K562 (cell line): ENCODE measurements around the gene PPT2. TPM values are rescaled to one million over a fixed set of nuclear protein-coding genes. Genes with fewer than 3 reads are reported as not detected.

ENCODE experiments used
- CEBPB ChIP-seq: fragments of 450-650 bp; IDR thresholded peaks from 2 replicates; pipeline ENCODE4 v1.6.1; 2016; ENCODE audit warnings: missing genetic modification characterization, missing compliant biosample characterization
- FOXK2 ChIP-seq, 2 experiments: fragments of 450-650 bp; IDR thresholded peaks in 1 of 2; conservative IDR thresholded peaks in 1 of 2; 2 replicates each; pipeline ENCODE4 v1.6.1; 2016; ENCODE audit warnings: low read depth in 2 of 2, mild to moderate bottlenecking in 1 of 2
- KDM1A ChIP-seq, 2 experiments: fragments of 450-650 bp; IDR thresholded peaks; 2 replicates each; pipeline ENCODE4 v1.6.1; 2016; ENCODE audit warnings: mild to moderate bottlenecking in 2 of 2
- KLF6 ChIP-seq: fragments of 250-450 bp; sonication (Bioruptor Pico); IDR thresholded peaks from 2 replicates; pipeline ENCODE4 v1.4.0; 2020; ENCODE audit warnings: mild to moderate bottlenecking, moderate library complexity, borderline replicate concordance
- POLR2AphosphoS5 ChIP-seq: IDR thresholded peaks from 2 replicates; pipeline ENCODE4 v1.6.1; 2011; ENCODE audit warnings: mild to moderate bottlenecking, low read depth, low read length, moderate library complexity; ENCODE audit not compliant: control insufficient read depth, insufficient read depth
- TCF7L2 ChIP-seq: fragments of 150-350 bp; IDR thresholded peaks from 2 replicates; pipeline ENCODE4 v1.6.1; 2016; ENCODE audit warnings: low read depth, mild to moderate bottlenecking, low read length, moderate library complexity
- ZBTB17 ChIP-seq: fragments of 450-650 bp; formaldehyde crosslinking; IDR thresholded peaks from 2 replicates; pipeline ENCODE4 v1.4.0; 2020; ENCODE audit warnings: mild to moderate bottlenecking
- ZNF583 ChIP-seq: fragments of 250-450 bp; sonication (Bioruptor Pico); IDR thresholded peaks from 2 replicates; pipeline ENCODE4 v1.4.0; 2020
- polyA plus RNA-seq, 8 experiments: library from polyadenylated mRNA; depleted of rRNA in 4 of 8; stranded (reverse) in 5 of 8; unstranded in 3 of 8; fragments of >200 nt; fragmentation: Nextera tagmentation in 2 of 8; fragmentation: Illumina TruSeq in 1 of 8; extraction: Ambion mirVana in 2 of 8; extraction: Trizol in 1 of 8; gene quantifications; 2 replicates each; pipeline versions ENCODE4 v1.2.1 to v1.2.3, GENCODE V29; 2011 to 2014; ENCODE audit warnings: inconsistent platforms in 1 of 8, missing spikeins in 1 of 8
- total RNA-seq, 7 experiments: library from RNA; depleted of rRNA in 6 of 7; stranded (reverse); fragments of >200 nt in 6 of 7; fragmentation: Illumina TruSeq in 2 of 7; extraction: Trizol in 2 of 7; gene quantifications; 2 replicates each; pipeline versions ENCODE4 v1.2.1 to v1.2.3, GENCODE V29; 2011 to 2021; ENCODE audit warnings: low replicate concordance in 1 of 7
- TF ChIP-seq, protein P1 (sequence below): fragments of 250-450 bp; sonication (Bioruptor Pico); IDR thresholded peaks from 2 replicates; pipeline ENCODE4 v1.8.0; 2021; ENCODE audit warnings: borderline replicate concordance, mild to moderate bottlenecking, moderate library complexity; ENCODE audit not compliant: poor library complexity, severe bottlenecking
- TF ChIP-seq, protein P2 (sequence below), 2 experiments: fragments of 450-650 bp; formaldehyde crosslinking in 1 of 2; IDR thresholded peaks; 2 replicates each; pipeline versions ENCODE4 v1.4.0 to v1.6.1; 2014 to 2020; ENCODE audit warnings: mild to moderate bottlenecking in 2 of 2, borderline replicate concordance in 1 of 2, low read depth in 1 of 2
- TF ChIP-seq, protein P3 (sequence below): fragments of 250-450 bp; sonication (Bioruptor Pico); IDR thresholded peaks from 2 replicates; pipeline ENCODE4 v1.4.0; 2020; ENCODE audit warnings: mild to moderate bottlenecking, moderate library complexity
- TF ChIP-seq, protein P4 (sequence below): fragments of 250-450 bp; sonication (Bioruptor Pico); IDR thresholded peaks from 2 replicates; pipeline ENCODE4 v1.5.0; 2021; ENCODE audit warnings: mild to moderate bottlenecking, borderline replicate concordance

Gene PPT2
- total and polyA plus RNA-seq, 9 of the 15 experiments (the other 6 are each of a cell fraction or from before 2014, with no cell fraction given), result 27.4 to 98.8 (median 69.9) TPM

DNA sequence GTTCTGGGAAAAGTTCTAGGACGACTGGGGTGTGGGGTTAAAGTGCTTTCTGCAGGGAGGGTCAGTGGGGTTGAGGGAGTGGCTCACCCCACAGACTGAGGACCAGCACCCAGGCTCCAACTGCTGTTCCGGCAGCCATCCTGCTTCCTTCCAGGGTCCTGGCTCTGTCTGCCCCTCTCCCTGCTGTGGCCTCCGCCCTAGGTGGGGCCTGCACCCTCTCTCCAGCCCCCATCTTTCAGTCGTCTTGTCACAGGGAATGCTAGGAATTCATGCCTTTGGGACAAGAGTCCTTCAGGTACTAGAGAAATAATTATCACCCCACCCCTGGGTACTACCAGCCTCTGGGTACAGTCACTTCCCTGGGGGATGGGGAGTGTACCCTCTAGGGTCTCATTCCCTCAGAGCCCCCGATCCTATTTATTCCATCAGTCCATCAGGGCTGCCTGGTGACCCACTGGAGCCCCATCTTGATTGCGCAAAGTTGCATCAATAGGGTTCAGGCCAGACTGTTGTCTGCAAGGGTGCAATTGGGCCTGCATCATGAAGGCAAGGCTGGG is 30.2 kb downstream of the PPT2 start, which contains the start of gene AGER (continued):
- TF ChIP-seq, protein P1, sequence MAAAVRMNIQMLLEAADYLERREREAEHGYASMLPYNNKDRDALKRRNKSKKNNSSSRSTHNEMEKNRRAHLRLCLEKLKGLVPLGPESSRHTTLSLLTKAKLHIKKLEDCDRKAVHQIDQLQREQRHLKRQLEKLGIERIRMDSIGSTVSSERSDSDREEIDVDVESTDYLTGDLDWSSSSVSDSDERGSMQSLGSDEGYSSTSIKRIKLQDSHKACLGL (CRISPR knock-in tag), result peak; percentile 33
- no peak for TF ChIP-seq FOXK2 (conservative IDR thresholded peaks at IDR 0.05 in 1 of 2, IDR thresholded peaks at IDR 0.05 in 1 of 2; ENCODE audit: low read depth in 2 of 2)
- TF ChIP-seq ZNF583 (CRISPR knock-in tag), result peak; percentile 73
- TF ChIP-seq ZBTB17 (CRISPR knock-in tag), result peak; percentile 65; the same call in 1 of the 2 replicates
- TF ChIP-seq, protein P2, sequence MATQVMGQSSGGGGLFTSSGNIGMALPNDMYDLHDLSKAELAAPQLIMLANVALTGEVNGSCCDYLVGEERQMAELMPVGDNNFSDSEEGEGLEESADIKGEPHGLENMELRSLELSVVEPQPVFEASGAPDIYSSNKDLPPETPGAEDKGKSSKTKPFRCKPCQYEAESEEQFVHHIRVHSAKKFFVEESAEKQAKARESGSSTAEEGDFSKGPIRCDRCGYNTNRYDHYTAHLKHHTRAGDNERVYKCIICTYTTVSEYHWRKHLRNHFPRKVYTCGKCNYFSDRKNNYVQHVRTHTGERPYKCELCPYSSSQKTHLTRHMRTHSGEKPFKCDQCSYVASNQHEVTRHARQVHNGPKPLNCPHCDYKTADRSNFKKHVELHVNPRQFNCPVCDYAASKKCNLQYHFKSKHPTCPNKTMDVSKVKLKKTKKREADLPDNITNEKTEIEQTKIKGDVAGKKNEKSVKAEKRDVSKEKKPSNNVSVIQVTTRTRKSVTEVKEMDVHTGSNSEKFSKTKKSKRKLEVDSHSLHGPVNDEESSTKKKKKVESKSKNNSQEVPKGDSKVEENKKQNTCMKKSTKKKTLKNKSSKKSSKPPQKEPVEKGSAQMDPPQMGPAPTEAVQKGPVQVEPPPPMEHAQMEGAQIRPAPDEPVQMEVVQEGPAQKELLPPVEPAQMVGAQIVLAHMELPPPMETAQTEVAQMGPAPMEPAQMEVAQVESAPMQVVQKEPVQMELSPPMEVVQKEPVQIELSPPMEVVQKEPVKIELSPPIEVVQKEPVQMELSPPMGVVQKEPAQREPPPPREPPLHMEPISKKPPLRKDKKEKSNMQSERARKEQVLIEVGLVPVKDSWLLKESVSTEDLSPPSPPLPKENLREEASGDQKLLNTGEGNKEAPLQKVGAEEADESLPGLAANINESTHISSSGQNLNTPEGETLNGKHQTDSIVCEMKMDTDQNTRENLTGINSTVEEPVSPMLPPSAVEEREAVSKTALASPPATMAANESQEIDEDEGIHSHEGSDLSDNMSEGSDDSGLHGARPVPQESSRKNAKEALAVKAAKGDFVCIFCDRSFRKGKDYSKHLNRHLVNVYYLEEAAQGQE (IDR thresholded peaks at IDR 0.05; ENCODE audit: borderline replicate concordance), result no peak
- TF ChIP-seq, protein P2 (CRISPR knock-in tag; IDR thresholded peaks at IDR 0.05; ENCODE audit: low read depth), result no peak
- TF ChIP-seq CEBPB (tag), result peak; percentile 88
- no peak for TF ChIP-seq KDM1A (IDR thresholded peaks at IDR 0.05)
- TF ChIP-seq POLR2AphosphoS5, result peak; percentile 59; the same call in 1 of the 2 replicates
- TF ChIP-seq TCF7L2, result no peak
- TF ChIP-seq, protein P3, sequence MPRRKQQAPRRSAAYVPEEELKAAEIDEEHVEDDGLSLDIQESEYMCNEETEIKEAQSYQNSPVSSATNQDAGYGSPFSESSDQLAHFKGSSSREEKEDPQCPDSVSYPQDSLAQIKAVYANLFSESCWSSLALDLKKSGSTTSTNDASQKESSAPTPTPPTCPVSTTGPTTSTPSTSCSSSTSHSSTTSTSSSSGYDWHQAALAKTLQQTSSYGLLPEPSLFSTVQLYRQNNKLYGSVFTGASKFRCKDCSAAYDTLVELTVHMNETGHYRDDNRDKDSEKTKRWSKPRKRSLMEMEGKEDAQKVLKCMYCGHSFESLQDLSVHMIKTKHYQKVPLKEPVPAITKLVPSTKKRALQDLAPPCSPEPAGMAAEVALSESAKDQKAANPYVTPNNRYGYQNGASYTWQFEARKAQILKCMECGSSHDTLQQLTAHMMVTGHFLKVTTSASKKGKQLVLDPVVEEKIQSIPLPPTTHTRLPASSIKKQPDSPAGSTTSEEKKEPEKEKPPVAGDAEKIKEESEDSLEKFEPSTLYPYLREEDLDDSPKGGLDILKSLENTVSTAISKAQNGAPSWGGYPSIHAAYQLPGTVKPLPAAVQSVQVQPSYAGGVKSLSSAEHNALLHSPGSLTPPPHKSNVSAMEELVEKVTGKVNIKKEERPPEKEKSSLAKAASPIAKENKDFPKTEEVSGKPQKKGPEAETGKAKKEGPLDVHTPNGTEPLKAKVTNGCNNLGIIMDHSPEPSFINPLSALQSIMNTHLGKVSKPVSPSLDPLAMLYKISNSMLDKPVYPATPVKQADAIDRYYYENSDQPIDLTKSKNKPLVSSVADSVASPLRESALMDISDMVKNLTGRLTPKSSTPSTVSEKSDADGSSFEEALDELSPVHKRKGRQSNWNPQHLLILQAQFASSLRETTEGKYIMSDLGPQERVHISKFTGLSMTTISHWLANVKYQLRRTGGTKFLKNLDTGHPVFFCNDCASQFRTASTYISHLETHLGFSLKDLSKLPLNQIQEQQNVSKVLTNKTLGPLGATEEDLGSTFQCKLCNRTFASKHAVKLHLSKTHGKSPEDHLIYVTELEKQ (CRISPR knock-in tag), result 0 out of 2 replicates have a peak, but pooled peaks have one; percentile 3
- TF ChIP-seq, protein P4, sequence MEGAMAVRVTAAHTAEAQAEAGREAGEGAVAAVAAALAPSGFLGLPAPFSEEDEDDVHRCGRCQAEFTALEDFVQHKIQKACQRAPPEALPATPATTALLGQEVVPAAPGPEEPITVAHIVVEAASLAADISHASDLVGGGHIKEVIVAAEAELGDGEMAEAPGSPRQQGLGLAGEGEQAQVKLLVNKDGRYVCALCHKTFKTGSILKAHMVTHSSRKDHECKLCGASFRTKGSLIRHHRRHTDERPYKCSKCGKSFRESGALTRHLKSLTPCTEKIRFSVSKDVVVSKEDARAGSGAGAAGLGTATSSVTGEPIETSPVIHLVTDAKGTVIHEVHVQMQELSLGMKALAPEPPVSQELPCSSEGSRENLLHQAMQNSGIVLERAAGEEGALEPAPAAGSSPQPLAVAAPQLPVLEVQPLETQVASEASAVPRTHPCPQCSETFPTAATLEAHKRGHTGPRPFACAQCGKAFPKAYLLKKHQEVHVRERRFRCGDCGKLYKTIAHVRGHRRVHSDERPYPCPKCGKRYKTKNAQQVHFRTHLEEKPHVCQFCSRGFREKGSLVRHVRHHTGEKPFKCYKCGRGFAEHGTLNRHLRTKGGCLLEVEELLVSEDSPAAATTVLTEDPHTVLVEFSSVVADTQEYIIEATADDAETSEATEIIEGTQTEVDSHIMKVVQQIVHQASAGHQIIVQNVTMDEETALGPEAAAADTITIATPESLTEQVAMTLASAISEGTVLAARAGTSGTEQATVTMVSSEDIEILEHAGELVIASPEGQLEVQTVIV, result peak; percentile 62; the same call in 1 of the 2 replicates
- peak; percentile 47; the same call in 1 of the 2 replicates for TF ChIP-seq KLF6 (CRISPR knock-in tag)
